Measurements from ENCODE around the gene RNASEH2C. TPM values are rescaled to one million over a fixed set of nuclear protein-coding genes. Genes with fewer than 3 reads are reported as not detected.
A peak's percentile ranks its signal among the peaks of the same experiment; 100 is the strongest.
"Not testable (repeated sequence)": the region's sequence is repeated elsewhere in the genome, so short reads cannot be mapped to it uniquely, and the experiment has no call there.

The RNASEH2C gene
- total and polyA plus RNA-seq, 12 donors, result 13.5 to 170 (median 110) TPM

DNA sequence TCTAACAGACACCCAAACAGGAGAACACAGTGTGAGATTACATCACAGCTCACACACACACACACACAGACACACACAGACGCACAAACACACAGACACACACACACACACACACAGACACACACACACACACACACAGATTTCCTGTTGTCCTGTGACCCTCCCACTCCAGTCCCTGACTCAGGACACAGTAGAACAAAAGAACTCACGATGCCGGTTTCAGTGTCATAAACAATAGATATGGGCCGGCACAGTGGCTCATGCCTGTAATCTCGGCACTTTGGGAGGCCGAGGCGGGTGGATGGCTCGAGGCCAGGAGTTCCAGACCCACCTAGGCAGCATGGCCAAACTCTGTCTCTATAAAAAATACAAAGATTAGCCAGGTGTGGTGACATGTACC lies 22.4 kb downstream of the RNASEH2C start:
- intact Hi-C loops (cut with DNase I), result no loop called here
- H3K27ac ChIP-seq, result no peak overlapping the region

DNA sequence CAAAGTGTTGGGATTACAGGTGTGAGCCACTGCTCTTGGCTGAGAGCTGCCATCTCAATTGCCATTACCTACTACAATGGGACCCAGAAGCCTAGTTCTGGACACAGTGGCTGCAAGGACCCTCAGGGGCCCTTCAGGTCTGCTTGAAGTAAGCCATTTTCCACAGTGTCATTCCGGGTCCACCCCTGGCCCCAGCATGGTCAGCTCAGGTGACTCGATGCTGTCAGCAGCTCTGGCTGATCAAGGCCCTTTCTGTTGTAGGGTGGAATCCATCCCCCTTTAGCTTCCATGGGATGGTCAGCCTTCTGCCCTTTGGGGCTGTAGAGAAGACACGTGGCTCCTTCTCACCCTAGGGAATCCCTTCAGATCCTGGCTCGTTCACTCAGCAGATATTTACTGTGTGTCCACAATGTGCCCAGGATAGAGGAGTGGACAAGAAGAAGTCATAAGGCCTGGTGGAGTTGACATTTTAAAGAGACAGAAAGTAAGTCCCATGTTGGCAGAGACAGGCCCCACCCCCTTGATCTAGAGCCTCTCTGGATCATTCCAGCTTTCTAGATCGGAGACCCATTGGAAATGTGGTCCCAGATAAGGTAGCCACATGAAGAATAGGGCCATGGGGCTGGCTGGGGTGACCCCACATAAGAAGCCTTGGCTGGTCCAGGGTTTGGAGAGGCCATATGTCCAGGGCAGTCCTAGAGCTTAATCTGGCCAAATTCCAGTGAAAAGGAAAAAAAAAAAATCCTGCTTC lies 23.6 kb downstream of the RNASEH2C start:
- H3K9me3 ChIP-seq (replicated peaks in 1 of 3), result no peaks in the 10 kb centered on the region
- no peaks in the 10 kb centered on the region for H3K36me3 ChIP-seq (replicated peaks in 1 of 2)
- H3K4me3 ChIP-seq, result no peak overlapping the region
- DNase-seq, result no peak
- WGBS, 4 donors, result 74 to 85% (median 79%) methylated on average over 5 of the region's 5 CpGs
- H3K27ac ChIP-seq, result no peak overlapping the region
- H3K4me1 ChIP-seq (replicated peaks in 1 of 2), result no peaks in the 10 kb centered on the region
- intact Hi-C loops (cut with DNase I), result no loop called here
- H3K27me3 ChIP-seq, result peaks cover 5% of the 10 kb centered on the region
- no peak for TF ChIP-seq POLR2A (IDR thresholded peaks at IDR 0.05)
- TF ChIP-seq, protein P1, sequence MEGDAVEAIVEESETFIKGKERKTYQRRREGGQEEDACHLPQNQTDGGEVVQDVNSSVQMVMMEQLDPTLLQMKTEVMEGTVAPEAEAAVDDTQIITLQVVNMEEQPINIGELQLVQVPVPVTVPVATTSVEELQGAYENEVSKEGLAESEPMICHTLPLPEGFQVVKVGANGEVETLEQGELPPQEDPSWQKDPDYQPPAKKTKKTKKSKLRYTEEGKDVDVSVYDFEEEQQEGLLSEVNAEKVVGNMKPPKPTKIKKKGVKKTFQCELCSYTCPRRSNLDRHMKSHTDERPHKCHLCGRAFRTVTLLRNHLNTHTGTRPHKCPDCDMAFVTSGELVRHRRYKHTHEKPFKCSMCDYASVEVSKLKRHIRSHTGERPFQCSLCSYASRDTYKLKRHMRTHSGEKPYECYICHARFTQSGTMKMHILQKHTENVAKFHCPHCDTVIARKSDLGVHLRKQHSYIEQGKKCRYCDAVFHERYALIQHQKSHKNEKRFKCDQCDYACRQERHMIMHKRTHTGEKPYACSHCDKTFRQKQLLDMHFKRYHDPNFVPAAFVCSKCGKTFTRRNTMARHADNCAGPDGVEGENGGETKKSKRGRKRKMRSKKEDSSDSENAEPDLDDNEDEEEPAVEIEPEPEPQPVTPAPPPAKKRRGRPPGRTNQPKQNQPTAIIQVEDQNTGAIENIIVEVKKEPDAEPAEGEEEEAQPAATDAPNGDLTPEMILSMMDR (IDR thresholded peaks at IDR 0.05), result no peak

More for the DNA sequence above, 22.4 kb downstream of the RNASEH2C start:
- Histone ChIP-seq H3K27me3 (peaks cover 12% of the 10 kb centered on the region), H3K4me1 (replicated peaks in 1 of 2) (no peaks in the 10 kb centered on the region), H3K9me3 (replicated peaks in 1 of 3) (no peaks in the 10 kb centered on the region), H3K36me3 (replicated peaks in 1 of 2) (no peaks in the 10 kb centered on the region), H3K4me3 (no peak overlapping the region)
- TF ChIP-seq POLR2A (IDR thresholded peaks at IDR 0.05), result no peak
- TF ChIP-seq, protein P1 (IDR thresholded peaks at IDR 0.05), result no peak
- DNase-seq, result peak in 1 of 7 donors; percentile 23
- 61 to 74% (median 65%) methylated on average over 8 of the region's 8 CpGs for WGBS, 4 donors

DNA sequence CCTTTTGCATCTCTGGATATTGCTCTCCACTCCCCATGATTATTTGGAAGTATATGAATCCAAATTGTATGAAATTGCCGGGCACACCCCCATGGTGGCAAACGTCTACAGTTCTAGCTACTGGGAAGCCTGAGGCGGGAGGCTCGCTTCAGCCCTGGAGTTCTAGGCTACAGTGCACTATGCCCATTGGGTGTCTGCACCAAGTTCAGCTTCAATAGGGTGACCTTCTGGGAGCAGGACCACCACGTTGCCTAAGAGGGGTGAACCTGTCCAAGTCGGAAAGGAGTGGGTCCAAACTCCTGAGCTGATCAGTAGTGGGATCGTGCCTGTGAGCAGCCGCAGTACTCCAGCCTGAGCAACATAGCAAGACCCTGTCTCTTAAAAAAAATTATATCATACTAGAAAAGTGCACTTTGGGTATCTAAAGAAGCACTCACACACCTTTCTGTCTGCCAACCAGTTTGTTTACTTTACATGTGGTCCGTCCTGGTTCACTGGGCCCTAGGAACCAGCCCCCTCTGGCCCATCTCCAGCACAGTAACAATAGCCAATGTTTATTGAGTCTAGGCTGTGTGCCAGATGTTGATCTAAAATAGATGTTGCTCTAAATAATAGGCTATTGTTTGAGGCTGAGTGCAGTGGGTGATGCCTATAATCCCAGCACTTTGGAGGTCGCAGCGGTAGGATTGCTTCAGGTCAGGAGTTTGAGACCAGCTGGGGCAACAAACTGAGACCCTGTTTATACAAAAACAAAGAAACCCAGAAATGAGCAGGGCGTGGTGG lies 24.9 kb downstream of the RNASEH2C start:
- Histone ChIP-seq H3K4me3 (no peak overlapping the region), H3K9me3 (replicated peaks in 1 of 3) (no peaks in the 10 kb centered on the region), H3K27ac (no peak overlapping the region), H3K36me3 (replicated peaks in 1 of 2) (no peaks in the 10 kb centered on the region), H3K4me1 (replicated peaks in 1 of 2) (no peaks in the 10 kb centered on the region), H3K27me3 (peaks cover 3% of the 10 kb centered on the region)
- 63 to 76% (median 73%) methylated on average over 10 to 12 of the region's 12 CpGs for WGBS, 4 donors
- TF ChIP-seq, protein P1 (IDR thresholded peaks at IDR 0.05), result no peak
- no peak for TF ChIP-seq POLR2A (IDR thresholded peaks at IDR 0.05)
- intact Hi-C loops (cut with DNase I), result no loop called here
- DNase-seq, result peak in 4 of 7 donors; percentile 27 to 73 (median 52)

DNA sequence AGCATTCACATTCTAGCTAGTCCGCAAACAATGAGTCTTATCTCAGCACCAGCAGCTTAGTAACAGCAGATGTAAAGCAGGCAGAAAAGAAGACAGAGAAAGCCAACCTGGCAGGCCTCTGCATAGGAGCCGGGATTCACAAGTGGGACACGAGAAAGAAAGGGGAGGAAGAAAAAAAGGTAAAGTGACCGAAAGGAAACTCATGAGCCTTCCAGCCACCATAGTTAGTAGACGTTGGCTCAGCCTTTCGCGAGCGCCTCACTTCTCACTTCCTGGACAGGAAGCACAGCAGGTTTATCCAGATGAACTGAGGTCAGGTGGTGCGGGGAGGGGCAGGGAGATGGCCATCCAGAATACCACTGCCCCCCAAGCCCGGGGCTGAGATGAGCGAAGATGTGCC lies 28.2 kb downstream of the RNASEH2C start:
- no peak for DNase-seq
- Histone ChIP-seq H3K27me3 (peaks cover 3% of the 10 kb centered on the region), H3K4me3 (no peak overlapping the region), H3K4me1 (replicated peaks in 1 of 2) (no peaks in the 10 kb centered on the region), H3K9me3 (replicated peaks in 1 of 3) (no peaks in the 10 kb centered on the region), H3K36me3 (replicated peaks in 1 of 2) (no peaks in the 10 kb centered on the region), H3K27ac (no peak overlapping the region)
- intact Hi-C loops (cut with DNase I), result no loop called here
- WGBS, 4 donors, result 64 to 73% (median 71%) methylated on average over 11 of the region's 11 CpGs
- TF ChIP-seq, protein P1 (IDR thresholded peaks at IDR 0.05), result no peak
- no peak for TF ChIP-seq POLR2A (IDR thresholded peaks at IDR 0.05)

DNA sequence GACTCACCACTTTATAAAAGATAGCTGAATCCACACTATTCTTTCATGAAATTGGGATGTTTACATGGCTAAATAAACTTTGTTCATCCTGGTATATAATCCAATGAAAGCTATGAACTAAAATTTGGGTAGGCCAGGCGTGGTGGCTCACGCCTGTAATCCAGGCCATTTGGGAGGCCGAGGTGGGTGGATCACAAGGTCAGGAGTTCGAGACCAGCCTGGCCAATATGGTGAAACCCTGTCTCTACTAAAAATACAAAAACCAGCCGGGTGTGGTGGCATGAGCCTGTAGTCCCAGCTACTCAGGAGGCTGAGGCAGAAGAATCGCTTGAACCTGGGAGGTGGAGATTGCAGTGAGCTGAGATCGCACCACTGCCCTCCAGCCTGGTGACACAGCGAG lies 28.8 kb downstream of the RNASEH2C start:
- H3K27me3 ChIP-seq; H3K9me3 ChIP-seq (replicated peaks in 1 of 3); H3K4me3 ChIP-seq; H3K36me3 ChIP-seq (replicated peaks in 1 of 2); DNase-seq; intact Hi-C loops (cut with DNase I); H3K4me1 ChIP-seq (replicated peaks in 1 of 2); H3K27ac ChIP-seq: not testable (repeated sequence)
- 89 to 92% (median 91%) methylated on average over 8 of the region's 8 CpGs for WGBS, 4 donors

Data from adrenal gland (tissue), 12 donors.